GM12892 (cell line): Measurements from ENCODE around the gene URI1.

Experiments used
- POLR2A ChIP-seq: IDR thresholded peaks from 2 replicates; pipeline ENCODE4 v1.6.1; 2011; ENCODE audit warnings: low read depth, low read length, control low read depth
- POLR2AphosphoS5 ChIP-seq: IDR thresholded peaks from 2 replicates; pipeline ENCODE4 v1.6.1; 2011; ENCODE audit warnings: low read depth, low read length, control low read depth
- TAF1 ChIP-seq: IDR thresholded peaks from 2 replicates; pipeline ENCODE4 v1.6.1; 2011; ENCODE audit warnings: low read depth, mild to moderate bottlenecking, control low read depth, low read length, borderline replicate concordance

GRCh38 chr19:30014770-30015169 is 72.7 kb downstream of the URI1 start:
- TF ChIP-seq POLR2A (no peak), POLR2AphosphoS5 (no peak), TAF1 (no peak)
